MM.1S (cell line): Measurements from ENCODE around the gene FMN1.

Source experiments
- CTCF ChIP-seq: fragments of 300-600 bp; sonication (generic); IDR thresholded peaks from 2 replicates; pipeline ENCODE4 v1.5.1; 2016; ENCODE audit warnings: antibody characterized with exemption, low read length, mixed read lengths
- EZH2 ChIP-seq: fragments of 300-600 bp; sonication (generic); optimal IDR thresholded peaks from 2 replicates; pipeline ENCODE3; 2017; ENCODE audit warnings: low read depth, mild to moderate bottlenecking, antibody characterized with exemption, low read length, mixed read lengths

DNA sequence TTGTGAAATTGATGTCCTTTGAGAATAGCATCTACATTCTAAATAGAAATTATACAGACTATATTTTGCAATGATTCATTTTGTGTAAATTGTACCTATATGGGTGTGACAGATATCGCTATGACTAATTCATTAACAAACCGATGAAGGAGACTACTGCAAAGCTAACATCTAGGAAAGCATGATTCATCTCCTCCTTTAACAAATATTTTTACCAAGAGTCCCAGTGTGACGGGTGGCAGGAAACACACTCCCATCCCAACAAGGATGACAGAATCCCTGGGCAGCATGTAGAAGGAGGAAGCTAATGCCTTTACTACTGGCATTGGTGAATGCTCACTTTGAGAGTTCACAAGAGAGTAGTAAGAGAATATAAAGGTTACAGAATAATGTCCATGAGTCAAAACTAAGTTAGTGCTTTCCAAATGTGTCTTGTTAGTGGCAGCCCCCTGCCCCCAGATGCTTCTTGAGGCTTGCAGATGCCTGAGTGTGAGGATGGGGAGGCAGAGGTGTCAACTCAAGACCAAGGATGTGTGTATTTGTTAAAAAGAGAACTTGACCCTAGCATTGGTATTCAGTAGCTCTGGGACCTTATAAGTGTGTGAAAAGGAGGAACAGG, 180.6 kb downstream of the FMN1 start:
- no peak for TF ChIP-seq CTCF
- no peak for TF ChIP-seq EZH2
